GM18868 (cell line): ENCODE results near the gene KSR1.
"Not testable (repeated sequence)": the region's sequence is repeated elsewhere in the genome, so short reads cannot be mapped to it uniquely, and the experiment has no call there.

Experiments used
- ATAC-seq: cut with Tn5 transposase; IDR thresholded peaks from one replicate; pipeline ENCODE4 v1.9.1; 2021; ENCODE audit warnings: mild to moderate bottlenecking, moderate library complexity; ENCODE audit not compliant: unreplicated experiment

The KSR1 gene

GRCh38 chr17:27671591-27671910, 215.3 kb downstream of the KSR1 start:
- no peak for ATAC-seq

- ATAC-seq, result not testable (repeated sequence)
These were observed 215.8 kb downstream of the KSR1 start for GRCh38 chr17:27671977-27672480.

- no peak for ATAC-seq
These were observed 218.1 kb downstream of the KSR1 start for GRCh38 chr17:27674335-27674734.
